Right lobe of liver (tissue), 4 donors: ENCODE data around the gene TBX1.
A peak's percentile ranks its signal among the peaks of the same experiment; 100 is the strongest.

Source experiments
- CTCF ChIP-seq, 4 donors: fragments of 200-600 bp in 3 of 4; fragments of 450-650 bp in 1 of 4; IDR thresholded peaks; one replicate each; pipeline versions ENCODE4 v1.5.1 to v1.8.0; 2016 to 2022; ENCODE audit warnings: antibody characterized with exemption in 4 of 4, mild to moderate bottlenecking in 2 of 4
- POLR2A ChIP-seq: fragments of 450-650 bp; IDR thresholded peaks from one replicate; pipeline ENCODE4 v1.6.1; 2017; ENCODE audit warnings: antibody characterized with exemption, mild to moderate bottlenecking
- donor health status: DM: no; HTN: no; CAD: no.
- donor health status: DM: no; HTN: no; CAD: no.
- donor health status: DM: no; HTN: yes; CAD: no.

- TF ChIP-seq CTCF (IDR thresholded peaks at IDR 0.05) (peak in 1 of 4 donors; percentile 1), POLR2A (no peak)
These were observed 7.1 kb downstream of the TBX1 start for GRCh38 chr22:19767427-19768341.
